CD4-positive, alpha-beta T cell treated with Interleukin-17A for 4 hours (primary cell): ENCODE measurements around the gene RB1.
"Not testable (repeated sequence)": the region's sequence is repeated elsewhere in the genome, so short reads cannot be mapped to it uniquely, and the experiment has no call there.

ENCODE experiments used
- DNase-seq: peaks from one replicate; pipeline ENCODE4 v3.0.0-alpha.2; 2020; ENCODE audit warnings: mixed read lengths

Gene RB1

GRCh38 chr13:48411841-48412531 lies 108.4 kb downstream of the RB1 start:
- DNase-seq: peak; percentile 70

- peak; percentile 16 for DNase-seq
Measured at GRCh38 chr13:48412881-48413351, 109.4 kb downstream of the RB1 start, which contains the start of gene LPAR6. Gene LPAR6, minus strand, starts transcription at chr13:48413113. Its CDS starts 690 bp downstream, at chr13:48412423.

GRCh38 chr13:48414501-48414900 lies 111.0 kb downstream of the RB1 start:
- no peak for DNase-seq

GRCh38 chr13:48415516-48415915 lies 112.0 kb downstream of the RB1 start:
- no peak for DNase-seq

DNA sequence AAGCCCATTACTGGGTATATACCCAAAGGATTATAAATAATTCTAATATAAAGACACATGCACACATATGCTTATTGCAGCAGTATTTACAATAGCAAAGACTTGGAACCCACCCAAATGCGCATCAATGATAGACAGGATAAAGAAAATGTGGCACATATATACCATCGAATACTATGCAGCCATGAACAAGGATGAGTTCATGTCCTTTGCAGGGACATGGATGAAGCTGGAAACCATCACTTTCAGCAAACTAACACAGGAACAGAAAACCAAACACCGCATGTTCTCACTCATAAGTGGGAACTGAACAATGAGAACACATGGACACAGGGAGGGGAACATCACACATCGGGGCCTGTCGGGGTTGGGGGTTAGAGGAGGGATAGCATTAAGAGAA lies 118.5 kb downstream of the RB1 start:
- DNase-seq: not testable (repeated sequence)

DNA sequence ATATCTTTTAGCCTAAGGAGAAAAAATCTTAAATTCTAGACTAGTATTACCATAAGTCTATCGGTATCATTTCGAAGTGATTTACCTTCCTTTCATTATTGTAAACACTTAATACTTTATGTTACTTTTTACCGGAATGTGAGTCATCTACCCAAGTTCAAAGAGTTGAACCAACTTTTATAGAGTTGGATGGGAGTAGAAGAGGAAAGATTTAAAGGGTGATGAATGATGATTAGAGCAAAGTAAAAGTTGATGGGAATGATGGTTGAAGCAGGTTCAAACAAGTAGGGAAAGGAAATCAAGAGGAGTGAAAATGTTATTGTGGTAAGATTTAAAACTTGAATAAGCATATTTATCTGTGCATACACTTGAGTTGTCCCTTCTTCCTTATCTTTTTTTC lies 120.7 kb downstream of the RB1 start:
- no peak for DNase-seq

GRCh38 chr13:48426052-48426451 lies 122.5 kb downstream of the RB1 start:
- DNase-seq: no peak

DNA sequence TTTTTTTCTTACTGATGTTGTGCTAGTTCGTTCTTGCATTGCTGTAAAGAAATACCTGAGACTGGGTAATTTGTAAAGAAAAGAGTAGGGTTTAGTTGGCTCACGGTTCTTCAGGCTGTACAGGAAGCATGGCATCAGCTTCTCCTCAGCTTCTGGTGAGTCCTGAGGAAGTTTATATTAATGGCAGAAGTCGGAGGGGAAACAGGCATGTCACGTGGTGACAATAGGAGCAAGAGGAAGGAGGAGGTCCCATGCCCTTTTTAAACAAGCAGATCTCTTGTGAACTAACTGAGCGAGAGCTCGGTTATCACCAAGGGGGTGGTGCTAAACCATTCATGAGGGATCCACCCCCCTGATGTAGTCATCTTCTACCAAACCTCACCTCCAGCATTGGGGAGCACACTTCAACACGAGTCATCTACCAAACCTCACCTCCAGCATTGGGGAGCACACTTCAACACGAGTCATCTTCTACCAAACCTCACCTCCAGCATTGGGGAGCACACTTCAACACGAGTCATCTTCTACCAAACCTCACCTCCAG lies 123.3 kb downstream of the RB1 start:
- DNase-seq: not testable (repeated sequence)

- no peak for DNase-seq
Measured at GRCh38 chr13:48429036-48429435, 125.5 kb downstream of the RB1 start.

- no peak for DNase-seq
Measured at GRCh38 chr13:48429886-48430285, 126.3 kb downstream of the RB1 start.

- no peak for DNase-seq
Measured at GRCh38 chr13:48431431-48431830, 127.9 kb downstream of the RB1 start.

GRCh38 chr13:48431987-48432615 lies 128.6 kb downstream of the RB1 start:
- no peak for DNase-seq

DNA sequence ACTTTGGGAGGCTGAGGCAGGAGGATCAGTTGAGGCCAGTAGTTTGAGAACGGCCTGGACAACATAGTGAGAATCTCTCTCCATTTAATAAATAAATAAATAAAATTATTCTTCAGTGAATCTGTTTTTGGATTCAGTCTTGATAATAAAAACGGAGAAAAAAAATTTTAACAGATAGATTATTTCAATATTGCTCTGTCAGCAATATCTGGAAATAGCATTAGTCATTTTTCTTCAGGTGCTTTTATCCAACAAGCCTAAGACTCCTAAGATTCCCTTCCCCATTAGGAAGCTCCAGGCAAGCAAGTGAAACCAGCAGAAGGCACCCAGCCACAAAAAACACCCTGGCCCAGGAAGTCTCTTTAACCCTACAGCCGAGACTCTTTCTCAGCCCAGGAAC lies 130.6 kb downstream of the RB1 start:
- DNase-seq: no peak

- DNase-seq: no peak
Measured at GRCh38 chr13:48436661-48437288, 133.2 kb downstream of the RB1 start.

- DNase-seq: no peak
Measured at GRCh38 chr13:48437371-48437770, 133.8 kb downstream of the RB1 start.

GRCh38 chr13:48443442-48444208 lies 140.1 kb downstream of the RB1 start:
- DNase-seq: no peak

DNA sequence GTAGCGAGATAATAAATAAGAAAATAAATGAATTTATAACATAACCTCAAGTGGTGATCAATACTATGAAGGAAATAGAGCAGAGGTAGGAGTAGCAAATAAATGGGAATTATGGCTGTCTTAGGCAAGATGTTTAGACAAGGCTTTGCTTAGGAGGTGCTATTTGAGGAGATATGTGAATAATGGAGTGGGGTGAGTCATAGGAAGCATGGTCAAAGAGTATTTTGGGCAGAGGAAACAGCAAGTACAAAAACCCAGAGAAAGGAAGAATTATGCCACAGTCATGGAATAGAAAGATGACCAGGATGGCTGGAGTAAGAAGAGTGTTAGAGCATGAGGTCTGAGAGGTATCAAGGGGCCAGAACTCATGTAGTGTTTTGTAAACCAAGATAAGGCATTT lies 142.9 kb downstream of the RB1 start:
- no peak for DNase-seq

DNA sequence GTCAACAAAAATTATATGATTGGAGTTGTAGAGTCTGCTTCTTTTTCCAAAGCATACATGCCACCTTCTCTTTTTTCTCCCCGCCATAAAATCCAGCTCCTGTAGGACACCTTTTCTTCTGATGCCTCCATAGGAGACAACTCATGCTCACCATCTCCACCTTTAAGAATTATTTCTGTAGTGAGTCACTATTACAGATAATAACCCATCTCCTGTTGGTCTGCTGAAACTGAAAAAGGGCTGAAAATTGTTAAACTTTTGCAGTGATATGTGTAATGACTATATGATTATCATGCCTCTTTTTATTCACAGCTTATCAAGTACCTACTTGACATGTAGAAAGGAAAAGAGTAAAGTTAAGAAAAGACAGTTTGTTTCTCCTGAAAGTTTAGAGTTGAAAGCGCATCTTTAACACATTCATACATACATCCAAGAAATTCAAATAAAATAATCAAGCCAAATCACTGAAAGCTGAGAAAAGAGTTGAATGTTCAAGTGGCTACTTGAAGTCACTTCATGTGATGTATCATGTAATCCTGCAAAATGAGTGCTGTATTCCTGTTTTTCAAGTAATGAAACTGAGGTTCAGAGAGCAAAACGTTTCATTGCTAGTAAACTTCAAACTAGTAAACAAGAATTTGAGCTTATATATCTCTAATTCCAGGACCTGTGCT lies 144.9 kb downstream of the RB1 start:
- no peak for DNase-seq

- DNase-seq: no peak
Measured at GRCh38 chr13:48448959-48449614, 145.5 kb downstream of the RB1 start.

GRCh38 chr13:48449656-48450055 lies 146.1 kb downstream of the RB1 start:
- no peak for DNase-seq

- DNase-seq: not testable (repeated sequence)
Measured at GRCh38 chr13:48451196-48451595, 147.6 kb downstream of the RB1 start.

GRCh38 chr13:48456546-48456945 lies 153.0 kb downstream of the RB1 start:
- no peak for DNase-seq
